Keratinocyte (primary cell): ENCODE results near the gene APLP2.

Experiments
- EZH2 ChIP-seq: IDR thresholded peaks from one replicate; pipeline ENCODE4 v1.6.1; 2012; ENCODE audit warnings: inconsistent platforms, mild to moderate bottlenecking, low read length, moderate library complexity
- TF ChIP-seq, protein P1 (sequence below), 3 experiments: IDR thresholded peaks in 1 of 3; conservative IDR thresholded peaks in 1 of 3; optimal IDR thresholded peaks in 1 of 3; 2 replicates in 2 of 3; 3 replicates in 1 of 3; pipeline versions ENCODE3 to v1.5.1; 2011; ENCODE audit warnings: low read length in 3 of 3, mild to moderate bottlenecking in 3 of 3, moderate library complexity in 2 of 3, control low read depth in 1 of 3, inconsistent platforms in 1 of 3; ENCODE audit not compliant: insufficient read depth in 2 of 3; ENCODE audit errors: extremely low read depth in 1 of 3

GRCh38 chr11:130085671-130086290 lies 16.1 kb downstream of the APLP2 start:
- TF ChIP-seq, protein P1, sequence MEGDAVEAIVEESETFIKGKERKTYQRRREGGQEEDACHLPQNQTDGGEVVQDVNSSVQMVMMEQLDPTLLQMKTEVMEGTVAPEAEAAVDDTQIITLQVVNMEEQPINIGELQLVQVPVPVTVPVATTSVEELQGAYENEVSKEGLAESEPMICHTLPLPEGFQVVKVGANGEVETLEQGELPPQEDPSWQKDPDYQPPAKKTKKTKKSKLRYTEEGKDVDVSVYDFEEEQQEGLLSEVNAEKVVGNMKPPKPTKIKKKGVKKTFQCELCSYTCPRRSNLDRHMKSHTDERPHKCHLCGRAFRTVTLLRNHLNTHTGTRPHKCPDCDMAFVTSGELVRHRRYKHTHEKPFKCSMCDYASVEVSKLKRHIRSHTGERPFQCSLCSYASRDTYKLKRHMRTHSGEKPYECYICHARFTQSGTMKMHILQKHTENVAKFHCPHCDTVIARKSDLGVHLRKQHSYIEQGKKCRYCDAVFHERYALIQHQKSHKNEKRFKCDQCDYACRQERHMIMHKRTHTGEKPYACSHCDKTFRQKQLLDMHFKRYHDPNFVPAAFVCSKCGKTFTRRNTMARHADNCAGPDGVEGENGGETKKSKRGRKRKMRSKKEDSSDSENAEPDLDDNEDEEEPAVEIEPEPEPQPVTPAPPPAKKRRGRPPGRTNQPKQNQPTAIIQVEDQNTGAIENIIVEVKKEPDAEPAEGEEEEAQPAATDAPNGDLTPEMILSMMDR (optimal IDR thresholded peaks at IDR 0.05 in 1 of 3, IDR thresholded peaks at IDR 0.05 in 1 of 3, conservative IDR thresholded peaks at IDR 0.05 in 1 of 3; ENCODE audit: extremely low read depth in 1 of 3, insufficient read depth in 2 of 3, low read length in 3 of 3): no peak
- TF ChIP-seq EZH2: no peak
